Measurements from ENCODE around the gene RASA1.

Gene RASA1

GRCh38 chr5:87322381-87322780, 54.7 kb downstream of the RASA1 start:
- no peak for TF ChIP-seq CTCF (IDR thresholded peaks at IDR 0.05; ENCODE audit: borderline replicate concordance, insufficient read depth, low read depth, low read length)
- no peak overlapping the region for H3K4me3 ChIP-seq (ENCODE audit: low read depth, low read length)

- no peak for TF ChIP-seq CTCF (IDR thresholded peaks at IDR 0.05; ENCODE audit: borderline replicate concordance, insufficient read depth, low read depth, low read length)
Measured at GRCh38 chr5:87327998-87328397, 60.3 kb downstream of the RASA1 start.

GRCh38 chr5:87329114-87329513, 61.4 kb downstream of the RASA1 start:
- no peak for TF ChIP-seq CTCF (IDR thresholded peaks at IDR 0.05; ENCODE audit: borderline replicate concordance, insufficient read depth, low read depth, low read length)
- H3K4me3 ChIP-seq (ENCODE audit: low read depth, low read length), result no peak overlapping the region

More at GRCh38 chr5:87327998-87328397, 60.3 kb downstream of the RASA1 start:
- no peak overlapping the region for H3K4me3 ChIP-seq (ENCODE audit: low read depth, low read length)

GRCh38 chr5:87339986-87340385, 72.3 kb downstream of the RASA1 start:
- TF ChIP-seq CTCF (IDR thresholded peaks at IDR 0.05; ENCODE audit: borderline replicate concordance, insufficient read depth, low read depth, low read length), result no peak
- no peak overlapping the region for H3K4me3 ChIP-seq (ENCODE audit: low read depth, low read length)

- no peak overlapping the region for H3K4me3 ChIP-seq (ENCODE audit: low read depth, low read length)
- no peak for TF ChIP-seq CTCF (IDR thresholded peaks at IDR 0.05; ENCODE audit: borderline replicate concordance, insufficient read depth, low read depth, low read length)
Measured at GRCh38 chr5:87340716-87341115, 73.0 kb downstream of the RASA1 start.

GRCh38 chr5:87347272-87347671, 79.6 kb downstream of the RASA1 start:
- TF ChIP-seq CTCF (IDR thresholded peaks at IDR 0.05; ENCODE audit: borderline replicate concordance, insufficient read depth, low read depth, low read length), result no peak
- no peak overlapping the region for H3K4me3 ChIP-seq (ENCODE audit: low read depth, low read length)

- no peak overlapping the region for H3K4me3 ChIP-seq (ENCODE audit: low read depth, low read length)
- TF ChIP-seq CTCF (IDR thresholded peaks at IDR 0.05; ENCODE audit: borderline replicate concordance, insufficient read depth, low read depth, low read length), result no peak
Measured at GRCh38 chr5:87347841-87348240, 80.2 kb downstream of the RASA1 start.
